Mesendoderm (in vitro differentiated cells): ENCODE results near the gene RGS14.
"Not testable (repeated sequence)": the region's sequence is repeated elsewhere in the genome, so short reads cannot be mapped to it uniquely, and the experiment has no call there.

Experiments
- DNase-seq: peaks from one replicate; pipeline ENCODE4 v3.0.0; 2013
- H2AK5ac ChIP-seq: 2 replicates; pipeline ENCODE4 v1.6.1; 2013; ENCODE audit warnings: low read length, inconsistent platforms
- H2BK120ac ChIP-seq: 2 replicates; pipeline ENCODE4 v1.6.1; 2013; ENCODE audit warnings: low read depth, mild to moderate bottlenecking, low read length, moderate library complexity, mixed read lengths
- H2BK15ac ChIP-seq: replicated peaks from 2 replicates; pipeline ENCODE4 v1.6.1; 2013; ENCODE audit warnings: low read depth, mild to moderate bottlenecking, moderate library complexity
- H2BK5ac ChIP-seq: 2 replicates; pipeline ENCODE4 v1.6.1; 2013; ENCODE audit warnings: low read length, inconsistent platforms
- H3K18ac ChIP-seq: 2 replicates; pipeline ENCODE4 v1.6.1; 2013; ENCODE audit warnings: mild to moderate bottlenecking, low read length, mixed read lengths
- H3K23ac ChIP-seq: one replicate; pipeline ENCODE4 v1.6.1; 2013; ENCODE audit warnings: low read length
- H3K27ac ChIP-seq: 2 replicates; pipeline ENCODE4 v1.5.1; 2013; ENCODE audit warnings: low read depth, mild to moderate bottlenecking, inconsistent platforms, low read length, moderate library complexity
- H3K27me3 ChIP-seq: 2 replicates; pipeline ENCODE4 v1.6.1; 2013; ENCODE audit warnings: low read length, control low read depth, mild to moderate bottlenecking, inconsistent platforms; ENCODE audit not compliant: insufficient read depth, poor library complexity
- H3K36me3 ChIP-seq: 2 replicates; pipeline ENCODE4 v1.6.1; 2013; ENCODE audit warnings: low read length, inconsistent platforms; ENCODE audit not compliant: control insufficient read depth, insufficient read depth
- H3K4ac ChIP-seq: one replicate; pipeline ENCODE4 v1.6.1; 2013; ENCODE audit warnings: low read depth, mild to moderate bottlenecking, low read length, moderate library complexity
- H3K4me1 ChIP-seq: 2 replicates; pipeline ENCODE4 v1.6.1; 2013; ENCODE audit warnings: low read depth, low read length, inconsistent platforms; ENCODE audit not compliant: control insufficient read depth
- H3K4me2 ChIP-seq: 2 replicates; pipeline ENCODE4 v1.6.1; 2013; ENCODE audit warnings: low read length
- H3K4me3 ChIP-seq: 2 replicates; pipeline ENCODE4 v1.5.1; 2013; ENCODE audit warnings: mild to moderate bottlenecking, low read length
- H3K56ac ChIP-seq: one replicate; pipeline ENCODE4 v1.6.1; 2013; ENCODE audit warnings: low read length
- H3K79me1 ChIP-seq: 2 replicates; pipeline ENCODE4 v1.6.1; 2013; ENCODE audit warnings: low read length, inconsistent platforms
- H3K79me2 ChIP-seq: 2 replicates; pipeline ENCODE4 v1.6.1; 2013; ENCODE audit warnings: mild to moderate bottlenecking, low read length; ENCODE audit not compliant: control insufficient read depth, insufficient read depth
- H3K9ac ChIP-seq: 2 replicates; pipeline ENCODE4 v1.6.1; 2013; ENCODE audit warnings: low read length, inconsistent platforms
- H4K5ac ChIP-seq: one replicate; pipeline ENCODE4 v1.6.1; 2013; ENCODE audit warnings: low read length
- H4K8ac ChIP-seq: one replicate; pipeline ENCODE4 v1.6.1; 2013; ENCODE audit warnings: low read depth, mild to moderate bottlenecking, control low read depth, low read length, moderate library complexity
- WGBS: extraction: QIAGEN DNeasy Blood & Tissue Kit; methylation state at CpG from one replicate; pipeline ENCODE4 v1.1.7; 2013; ENCODE audit warnings: low lambda C conversion rate, missing lambda C conversion rate; ENCODE audit not compliant: insufficient coverage; ENCODE audit errors: extremely low coverage; 5-methylcytosine and 5-hydroxymethylcytosine counted together

The RGS14 gene

DNA sequence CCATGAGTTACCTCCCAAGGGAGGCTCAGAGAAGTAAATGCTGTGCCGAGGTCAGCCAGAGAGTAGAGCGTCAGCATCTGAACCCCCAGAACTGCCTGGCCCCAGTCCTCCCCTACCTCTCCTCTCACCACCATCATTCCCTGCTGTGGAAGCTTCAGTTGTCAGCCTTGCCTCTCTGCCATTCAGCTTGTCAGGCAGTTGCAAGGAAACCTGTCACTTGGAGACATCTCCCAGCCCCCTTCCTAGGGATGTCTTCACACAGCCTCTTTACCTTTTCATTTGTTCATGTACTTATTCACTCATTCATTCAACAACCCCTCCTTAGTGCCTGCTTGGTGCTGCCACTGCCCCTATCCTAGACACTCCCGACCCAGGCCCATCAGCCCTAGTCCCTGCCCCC lies 2.1 kb downstream of the RGS14 start:
- H3K18ac ChIP-seq, result no peak overlapping the region
- H3K56ac ChIP-seq, result no peak overlapping the region
- H3K79me2 ChIP-seq, result no peaks in the 10 kb centered on the region
- H4K5ac ChIP-seq, result no peak overlapping the region
- no peak overlapping the region for H3K4ac ChIP-seq
- H3K4me1 ChIP-seq, result no peaks in the 10 kb centered on the region
- no peaks in the 10 kb centered on the region for H3K36me3 ChIP-seq
- H3K4me3 ChIP-seq, result no peak overlapping the region
- DNase-seq, result no peak
- no peak overlapping the region for H4K8ac ChIP-seq
- H3K79me1 ChIP-seq, result no peaks in the 10 kb centered on the region
- no peak overlapping the region for H3K9ac ChIP-seq
- H3K23ac ChIP-seq, result no peak overlapping the region
- no peak overlapping the region for H2BK15ac ChIP-seq
- H2BK120ac ChIP-seq, result no peak overlapping the region
- no peak overlapping the region for H3K4me2 ChIP-seq
- no peaks in the 10 kb centered on the region for H3K27me3 ChIP-seq
- WGBS, result no CpG with 5 or more reads among the region's 3 CpGs
- no peak overlapping the region for H2BK5ac ChIP-seq
- no peak overlapping the region for H2AK5ac ChIP-seq
- no peak overlapping the region for H3K27ac ChIP-seq

GRCh38 chr5:177360740-177361139 lies 3.0 kb downstream of the RGS14 start:
- H4K8ac ChIP-seq, H3K27ac ChIP-seq, H3K79me2 ChIP-seq, H3K18ac ChIP-seq, H3K9ac ChIP-seq, H4K5ac ChIP-seq, H3K79me1 ChIP-seq, H3K4me2 ChIP-seq, DNase-seq, H3K23ac ChIP-seq, H2AK5ac ChIP-seq, H2BK15ac ChIP-seq, H3K4me1 ChIP-seq, H3K4ac ChIP-seq, H3K56ac ChIP-seq, H3K4me3 ChIP-seq, H2BK5ac ChIP-seq, H3K36me3 ChIP-seq, H2BK120ac ChIP-seq, H3K27me3 ChIP-seq: not testable (repeated sequence)
- WGBS, result no CpG with 5 or more reads among the region's 7 CpGs

GRCh38 chr5:177361418-177362291 lies 3.9 kb downstream of the RGS14 start:
- H3K79me2 ChIP-seq, result no peaks in the 10 kb centered on the region
- no peak for DNase-seq
- no peaks in the 10 kb centered on the region for H3K79me1 ChIP-seq
- no peak overlapping the region for H4K5ac ChIP-seq
- no peak overlapping the region for H3K4ac ChIP-seq
- H3K9ac ChIP-seq, result no peak overlapping the region
- no peak overlapping the region for H3K27ac ChIP-seq
- H3K18ac ChIP-seq, result no peak overlapping the region
- peaks cover 4% of the 10 kb centered on the region for H3K4me1 ChIP-seq
- WGBS, result no CpG with 5 or more reads among the region's 6 CpGs
- H3K56ac ChIP-seq, result no peak overlapping the region
- H2AK5ac ChIP-seq, result no peak overlapping the region
- no peak overlapping the region for H2BK15ac ChIP-seq
- H3K27me3 ChIP-seq, result no peaks in the 10 kb centered on the region
- H3K4me2 ChIP-seq, result no peak overlapping the region
- H3K36me3 ChIP-seq, result no peaks in the 10 kb centered on the region
- H4K8ac ChIP-seq, result no peak overlapping the region
- H3K23ac ChIP-seq, result no peak overlapping the region
- no peak overlapping the region for H3K4me3 ChIP-seq
- H2BK5ac ChIP-seq, result no peak overlapping the region
- H2BK120ac ChIP-seq, result no peak overlapping the region

DNA sequence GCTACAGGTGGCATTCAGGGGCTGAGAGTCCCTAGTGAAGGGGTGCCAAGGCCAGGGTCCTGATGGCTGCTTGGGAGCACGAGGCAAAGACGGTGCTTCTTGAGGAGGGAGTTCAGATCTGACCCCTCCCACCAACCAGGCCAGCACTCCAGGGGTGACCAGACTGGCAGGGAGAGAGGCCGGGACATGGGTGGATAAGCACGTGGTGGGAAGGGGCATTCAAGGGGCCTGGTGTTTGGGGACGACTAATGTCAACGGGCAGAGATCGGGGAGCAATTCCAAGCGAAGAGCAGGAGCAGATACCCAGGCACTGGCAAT lies 4.5 kb downstream of the RGS14 start:
- H4K5ac ChIP-seq, result no peak overlapping the region
- no CpG with 5 or more reads among the region's 8 CpGs for WGBS
- H2AK5ac ChIP-seq, result no peak overlapping the region
- H3K4ac ChIP-seq, result no peak overlapping the region
- no peak overlapping the region for H2BK5ac ChIP-seq
- no peak overlapping the region for H3K9ac ChIP-seq
- no peak overlapping the region for H3K18ac ChIP-seq
- no peak overlapping the region for H2BK15ac ChIP-seq
- H3K79me2 ChIP-seq, result no peaks in the 10 kb centered on the region
- no peak overlapping the region for H3K4me2 ChIP-seq
- H3K79me1 ChIP-seq, result no peaks in the 10 kb centered on the region
- no peaks in the 10 kb centered on the region for H3K36me3 ChIP-seq
- no peak overlapping the region for H4K8ac ChIP-seq
- no peak overlapping the region for H3K4me3 ChIP-seq
- no peak for DNase-seq
- no peak overlapping the region for H3K23ac ChIP-seq
- H3K27ac ChIP-seq, result no peak overlapping the region
- peaks cover 4% of the 10 kb centered on the region for H3K4me1 ChIP-seq
- peak overlapping the region; percentile 95 for H3K56ac ChIP-seq
- no peaks in the 10 kb centered on the region for H3K27me3 ChIP-seq
- H2BK120ac ChIP-seq, result no peak overlapping the region

DNA sequence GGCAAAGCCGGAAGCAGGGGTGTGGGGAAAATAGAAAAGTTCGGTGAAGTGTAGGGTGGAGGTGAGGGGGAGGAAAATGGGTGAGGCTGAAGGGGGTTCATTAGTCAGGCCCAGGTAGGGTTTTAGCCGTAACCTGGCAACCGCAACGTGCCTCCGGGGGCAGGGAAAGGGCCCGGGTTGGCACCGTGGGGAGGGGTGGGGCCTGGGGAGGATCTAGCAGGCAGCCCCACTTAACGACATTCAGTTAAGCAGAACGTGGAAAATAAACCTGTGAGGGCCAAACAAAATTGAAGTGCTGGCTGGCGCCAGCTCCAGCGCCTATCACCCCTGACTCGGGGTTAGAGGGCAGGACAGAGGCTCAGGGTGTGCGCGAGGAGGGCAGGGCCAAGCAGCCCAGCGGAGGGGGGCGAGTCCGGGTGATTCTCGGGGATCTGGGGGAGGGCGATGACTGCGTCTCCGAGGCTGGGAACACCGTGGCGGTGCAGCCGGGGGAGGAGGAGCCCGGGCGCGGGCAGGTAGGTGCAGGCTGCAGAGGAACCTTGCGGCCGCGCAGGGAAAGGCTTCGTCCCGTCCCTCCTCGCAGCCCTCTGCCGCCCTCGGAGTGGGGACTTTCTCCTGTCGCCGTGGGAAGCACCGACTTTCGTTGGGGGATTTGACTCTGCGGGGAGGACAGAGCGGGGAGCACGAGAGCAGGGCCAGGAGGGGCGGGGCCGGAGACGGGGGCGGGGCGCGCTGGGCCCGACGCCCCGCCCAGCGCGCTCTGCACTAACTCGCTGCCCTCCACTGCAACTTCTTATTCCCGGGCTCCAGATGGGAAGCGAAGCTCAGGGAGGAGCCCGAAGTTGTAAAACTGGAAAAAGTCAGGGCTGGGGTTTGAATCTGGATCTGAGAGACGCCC lies 5.1 kb downstream of the RGS14 start:
- H3K79me2 ChIP-seq, result no peaks in the 10 kb centered on the region
- H3K56ac ChIP-seq, result peak overlapping the region; percentile 95
- H2BK5ac ChIP-seq, result no peak overlapping the region
- no peak overlapping the region for H2BK120ac ChIP-seq
- no peak overlapping the region for H3K18ac ChIP-seq
- H3K36me3 ChIP-seq, result no peaks in the 10 kb centered on the region
- no peak overlapping the region for H2BK15ac ChIP-seq
- no peaks in the 10 kb centered on the region for H3K79me1 ChIP-seq
- no peak overlapping the region for H3K23ac ChIP-seq
- peak overlapping the region; percentile 96 for H3K4me2 ChIP-seq
- peak; percentile 67 for DNase-seq
- H3K4me3 ChIP-seq, result peak overlapping the region; percentile 56
- no peak overlapping the region for H4K8ac ChIP-seq
- no peaks in the 10 kb centered on the region for H3K27me3 ChIP-seq
- H3K4me1 ChIP-seq, result peaks cover 6% of the 10 kb centered on the region
- no peak overlapping the region for H3K4ac ChIP-seq
- H2AK5ac ChIP-seq, result no peak overlapping the region
- no CpG with 5 or more reads among the region's 59 CpGs for WGBS
- peak overlapping the region; percentile 86 for H3K9ac ChIP-seq
- H3K27ac ChIP-seq, result no peak overlapping the region
- H4K5ac ChIP-seq, result no peak overlapping the region
